GM23338 (cell line): ENCODE data around the gene LUC7L2. TPM values are rescaled to one million over a fixed set of nuclear protein-coding genes. Genes with fewer than 3 reads are reported as not detected.

ENCODE experiments used
- ATAC-seq: fragments of 200-7000 bp; cut with Tn5 transposase; 3 replicates; pipeline ENCODE4 v1.9.1; 2020
- DNase-seq: peaks from one replicate; pipeline ENCODE4 v3.0.0-alpha.2; 2015; ENCODE audit warnings: low spot score
- H2AFZ ChIP-seq: fragments of 200-600 bp; sonication (generic); 2 replicates; pipeline ENCODE4 v1.8.0; 2016; ENCODE audit warnings: antibody characterized with exemption, mild to moderate bottlenecking, moderate library complexity
- H3F3A ChIP-seq: fragments of 200-600 bp; sonication (generic); replicated peaks from 2 replicates; pipeline ENCODE4 v1.8.0; 2017; ENCODE audit warnings: antibody characterized with exemption, mixed run types, low read depth
- H3K27ac ChIP-seq: fragments of 200-600 bp; sonication (generic); 2 replicates; pipeline ENCODE4 v1.6.1; 2016; ENCODE audit warnings: low read depth
- H3K27me3 ChIP-seq: fragments of 200-600 bp; sonication (generic); 2 replicates; pipeline ENCODE4 v1.8.0; 2016; ENCODE audit warnings: mild to moderate bottlenecking, mixed run types, moderate library complexity; ENCODE audit not compliant: insufficient read depth
- H3K36me3 ChIP-seq: fragments of 200-600 bp; sonication (generic); 2 replicates; pipeline ENCODE4 v1.8.0; 2016; ENCODE audit warnings: mild to moderate bottlenecking; ENCODE audit not compliant: insufficient read depth
- H3K4me1 ChIP-seq: fragments of 200-600 bp; sonication (generic); 2 replicates; pipeline ENCODE4 v1.8.0; 2016; ENCODE audit warnings: mild to moderate bottlenecking, moderate library complexity; ENCODE audit not compliant: insufficient read depth
- H3K4me2 ChIP-seq: fragments of 200-600 bp; sonication (generic); 2 replicates; pipeline ENCODE4 v1.7.1; 2017; ENCODE audit warnings: mixed run types
- H3K4me3 ChIP-seq: fragments of 200-600 bp; sonication (generic); 2 replicates; pipeline ENCODE4 v1.6.1; 2016; ENCODE audit warnings: mixed run types
- H3K79me2 ChIP-seq: fragments of 200-600 bp; sonication (generic); replicated peaks from 2 replicates; pipeline ENCODE4 v1.8.0; 2017; ENCODE audit warnings: mild to moderate bottlenecking; ENCODE audit not compliant: insufficient read depth
- H3K9me2 ChIP-seq: fragments of 200-600 bp; sonication (generic); 2 replicates; pipeline ENCODE4 v1.8.0; 2017; ENCODE audit not compliant: insufficient read depth
- H4K20me1 ChIP-seq: fragments of 200-600 bp; sonication (generic); replicated peaks from 2 replicates; pipeline ENCODE4 v1.8.0; 2017; ENCODE audit warnings: mild to moderate bottlenecking; ENCODE audit not compliant: insufficient read depth
- H3K27ac Mint-ChIP-seq: 2 replicates; pipeline ENCODE4 v1.8.0; 2020; ENCODE audit warnings: inconsistent platforms, mild to moderate bottlenecking, moderate library complexity, mixed read lengths
- H3K27me3 Mint-ChIP-seq: 3 replicates; pipeline ENCODE4 v1.8.0; 2022; ENCODE audit warnings: low read depth, mild to moderate bottlenecking, moderate library complexity, mixed read lengths, inconsistent platforms; ENCODE audit not compliant: insufficient read depth, poor library complexity
- H3K36me3 Mint-ChIP-seq: 3 replicates; pipeline ENCODE4 v1.8.0; 2021; ENCODE audit warnings: low read depth, mild to moderate bottlenecking, inconsistent platforms, moderate library complexity, mixed read lengths
- H3K4me1 Mint-ChIP-seq: 3 replicates; pipeline ENCODE4 v1.8.0; 2020; ENCODE audit warnings: mild to moderate bottlenecking, inconsistent platforms, mixed read lengths
- H3K4me3 Mint-ChIP-seq: 3 replicates; pipeline ENCODE4 v1.8.0; 2021; ENCODE audit warnings: moderate library complexity, mild to moderate bottlenecking, inconsistent platforms, mixed read lengths
- H3K9me3 Mint-ChIP-seq: 3 replicates; pipeline ENCODE4 v1.8.0; 2020; ENCODE audit warnings: moderate library complexity, mild to moderate bottlenecking, inconsistent platforms, mixed read lengths
- CREB1 ChIP-seq: fragments of 250-450 bp; sonication (Bioruptor Pico); IDR thresholded peaks from 2 replicates; pipeline ENCODE4 v1.5.0; 2020; ENCODE audit warnings: low read depth, mild to moderate bottlenecking, moderate library complexity
- CTCF ChIP-seq, 2 experiments: fragments of 200-600 bp in 1 of 2; sonication (generic) in 1 of 2; conservative IDR thresholded peaks; 2 replicates each; pipeline versions ENCODE4 v1.5.1 to v1.6.1; 2016 to 2017; ENCODE audit warnings: antibody characterized with exemption in 2 of 2, low read depth in 2 of 2, mild to moderate bottlenecking in 2 of 2, moderate library complexity in 1 of 2
- ETS1 ChIP-seq: IDR thresholded peaks from 2 replicates; pipeline ENCODE4 v1.6.1; 2016; ENCODE audit warnings: antibody characterized with exemption
- EZH2 ChIP-seq: fragments of 200-600 bp; sonication (generic); IDR thresholded peaks from one replicate; pipeline ENCODE4 v1.8.0; 2017; ENCODE audit warnings: antibody characterized with exemption, mild to moderate bottlenecking, low read depth; ENCODE audit not compliant: unreplicated experiment
- EZH2phosphoT487 ChIP-seq: fragments of 200-600 bp; sonication (generic); IDR thresholded peaks from one replicate; pipeline ENCODE4 v1.8.1; 2018; ENCODE audit warnings: antibody characterized with exemption; ENCODE audit not compliant: unreplicated experiment
- JUNB ChIP-seq: IDR thresholded peaks from one replicate; pipeline ENCODE4 v1.6.1; 2016; ENCODE audit warnings: antibody characterized with exemption; ENCODE audit not compliant: unreplicated experiment
- NANOG ChIP-seq: IDR thresholded peaks from 2 replicates; pipeline ENCODE4 v1.6.1; 2016; ENCODE audit warnings: antibody characterized with exemption, borderline replicate concordance
- POLR2AphosphoS5 ChIP-seq: IDR thresholded peaks from 2 replicates; pipeline ENCODE4 v1.6.1; 2016; ENCODE audit warnings: antibody characterized with exemption, low read depth
- REST ChIP-seq: IDR thresholded peaks from one replicate; pipeline ENCODE4 v1.6.1; 2018; ENCODE audit warnings: antibody characterized with exemption; ENCODE audit not compliant: unreplicated experiment
- STAT1 ChIP-seq: IDR thresholded peaks from one replicate; pipeline ENCODE4 v1.6.1; 2016; ENCODE audit warnings: antibody characterized with exemption; ENCODE audit not compliant: unreplicated experiment
- ZNF114 ChIP-seq: fragments of 250-450 bp; sonication (Bioruptor Pico); IDR thresholded peaks from 2 replicates; pipeline ENCODE4 v1.5.0; 2020; ENCODE audit warnings: mild to moderate bottlenecking, moderate library complexity
- ZNF331 ChIP-seq: fragments of 250-450 bp; sonication (Bioruptor Pico); IDR thresholded peaks from 2 replicates; pipeline ENCODE4 v1.5.0; 2020; ENCODE audit warnings: low read depth, mild to moderate bottlenecking, moderate library complexity
- ZNF462 ChIP-seq: fragments of 250-450 bp; sonication (Bioruptor Pico); IDR thresholded peaks from 2 replicates; pipeline ENCODE4 v1.5.0; 2020; ENCODE audit warnings: mild to moderate bottlenecking, moderate library complexity
- polyA plus RNA-seq: library from polyadenylated mRNA; unstranded; fragments of >200 nt; fragmentation: Nextera tagmentation; extraction: Ambion mirVana; gene quantifications from 2 replicates; pipeline ENCODE4 v1.2.1, GENCODE V29; 2016
- total RNA-seq: library from RNA; depleted of rRNA; stranded (reverse); fragments of >200 nt; shearing (Covaris generic); gene quantifications from 2 replicates; pipeline ENCODE4 v1.2.3, GENCODE V29; 2014

Gene LUC7L2
- total and polyA plus RNA-seq, 2 experiments from 2014 or later: 40.3 to 57.3 TPM

GRCh38 chr7:139416405-139416804, 56.7 kb downstream of the LUC7L2 start:
- Histone ChIP-seq H3K9me2 (no peaks in the 10 kb centered on the region), H3K4me2 (no peak overlapping the region), H3K4me3 (no peak overlapping the region), H2AFZ (no peak overlapping the region), H3K79me2 (peaks cover 3% of the 10 kb centered on the region; the same call in 1 of the 2 replicates), H4K20me1 (no peaks in the 10 kb centered on the region; the same call in none of the 2 replicates), H3K27ac (no peak overlapping the region), H3K27me3 (no peaks in the 10 kb centered on the region), H3K36me3 (peaks cover 40% of the 10 kb centered on the region), H3K4me1 (no peaks in the 10 kb centered on the region), H3F3A (no peaks in the 10 kb centered on the region; the same call in 1 of the 2 replicates)
- DNase-seq: no peak
- Mint-ChIP-seq H3K4me1 (no peaks in the 10 kb centered on the region), H3K27me3 (peaks cover 6% of the 10 kb centered on the region), H3K4me3 (no peak overlapping the region), H3K27ac (no peak overlapping the region), H3K36me3 (peaks cover 77% of the 10 kb centered on the region), H3K9me3 (no peaks in the 10 kb centered on the region)
- ATAC-seq: no peak
- TF ChIP-seq NANOG (no peak), ZNF462 (CRISPR knock-in tag) (no peak), ZNF114 (CRISPR knock-in tag) (no peak), CTCF (conservative IDR thresholded peaks at IDR 0.05; ENCODE audit: low read depth in 2 of 2) (no peak), ZNF331 (CRISPR knock-in tag) (no peak), EZH2phosphoT487 (no peak), STAT1 (no peak), EZH2 (no peak), ETS1 (no peak), JUNB (no peak), REST (no peak), CREB1 (no peak), POLR2AphosphoS5 (no peak)
